Hindlimb muscle (tissue), 1 donor: ENCODE results near the gene ETS2. TPM values are rescaled to one million over a fixed set of nuclear protein-coding genes. Genes with fewer than 3 reads are reported as not detected.

Experiments
- DNase-seq: peaks from one replicate; pipeline ENCODE4 v3.0.0-alpha.2; 2013
- polyA plus RNA-seq: library from polyadenylated mRNA; unstranded; fragments of 120-200 nt; gene quantifications from one replicate; pipeline ENCODE4 v1.2.1, GENCODE V29; 2013; ENCODE audit not compliant: insufficient read length

ETS2 gene
- polyA plus RNA-seq, 1 donor, result 31.3 TPM

- DNase-seq, result no peak
Observed at GRCh38 chr21:38861989-38862683, 56.4 kb downstream of the ETS2 start.

DNA sequence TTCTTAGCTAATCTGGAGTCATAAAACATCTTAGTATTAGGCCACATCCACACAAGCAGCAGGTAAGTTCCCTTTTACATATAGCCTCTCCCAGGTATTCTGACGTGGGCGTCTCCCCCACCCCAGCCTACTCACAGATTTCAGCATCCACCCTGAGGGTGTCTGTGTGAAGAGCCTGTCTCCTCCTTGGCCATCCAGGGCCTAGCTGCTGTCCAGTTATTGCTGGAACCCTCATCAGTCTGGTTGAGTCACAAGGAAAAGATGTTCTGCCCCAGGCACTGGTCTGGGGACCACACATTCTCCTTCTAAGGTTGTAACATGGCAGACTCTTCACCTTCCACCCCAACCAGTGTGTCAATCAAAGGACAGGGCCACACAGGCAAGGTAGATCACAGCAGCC is 57.6 kb downstream of the ETS2 start:
- no peak for DNase-seq

- no peak for DNase-seq
Observed at GRCh38 chr21:38863843-38864363, 58.2 kb downstream of the ETS2 start.

GRCh38 chr21:38864964-38865363 is 59.2 kb downstream of the ETS2 start:
- DNase-seq, result no peak

DNA sequence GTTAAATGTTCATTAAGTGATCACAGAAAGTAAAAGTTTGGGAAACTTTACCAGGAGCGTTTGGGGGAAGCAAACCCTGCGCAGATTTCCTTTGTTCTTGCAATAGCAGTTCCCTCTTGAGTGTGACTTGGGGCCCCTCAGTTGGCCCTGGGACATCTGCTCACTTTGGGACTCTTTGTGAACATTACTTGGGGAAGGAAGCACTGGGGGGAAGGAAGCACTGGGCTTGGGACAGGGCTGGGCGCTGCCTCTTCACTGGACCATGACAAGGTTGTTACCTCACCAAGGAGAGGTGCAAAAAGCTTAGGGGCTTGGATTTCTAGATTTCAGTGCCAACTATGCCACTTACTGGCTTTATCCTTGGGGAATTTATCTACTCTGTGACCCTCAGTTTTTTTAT is 63.5 kb downstream of the ETS2 start:
- DNase-seq, result no peak

- no peak for DNase-seq
Observed at GRCh38 chr21:38869946-38870345, 64.2 kb downstream of the ETS2 start.
